GM18526 (cell line): ENCODE data around the gene HS1BP3.
A peak's percentile ranks its signal among the peaks of the same experiment; 100 is the strongest.

Source experiments
- POLR2A ChIP-seq: IDR thresholded peaks from 3 replicates; pipeline ENCODE4 v1.6.1; 2011; ENCODE audit not compliant: insufficient read length; ENCODE audit errors: extremely low read depth

Gene HS1BP3, protein sequence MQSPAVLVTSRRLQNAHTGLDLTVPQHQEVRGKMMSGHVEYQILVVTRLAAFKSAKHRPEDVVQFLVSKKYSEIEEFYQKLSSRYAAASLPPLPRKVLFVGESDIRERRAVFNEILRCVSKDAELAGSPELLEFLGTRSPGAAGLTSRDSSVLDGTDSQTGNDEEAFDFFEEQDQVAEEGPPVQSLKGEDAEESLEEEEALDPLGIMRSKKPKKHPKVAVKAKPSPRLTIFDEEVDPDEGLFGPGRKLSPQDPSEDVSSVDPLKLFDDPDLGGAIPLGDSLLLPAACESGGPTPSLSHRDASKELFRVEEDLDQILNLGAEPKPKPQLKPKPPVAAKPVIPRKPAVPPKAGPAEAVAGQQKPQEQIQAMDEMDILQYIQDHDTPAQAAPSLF

GRCh38 chr2:20650877-20651730 lies at the start of gene HS1BP3:
HS1BP3 (minus strand) TSS chr2:20651098; CDS start chr2:20651063, 35 bp downstream.
- TF ChIP-seq POLR2A, result peak; percentile 89

DNA sequence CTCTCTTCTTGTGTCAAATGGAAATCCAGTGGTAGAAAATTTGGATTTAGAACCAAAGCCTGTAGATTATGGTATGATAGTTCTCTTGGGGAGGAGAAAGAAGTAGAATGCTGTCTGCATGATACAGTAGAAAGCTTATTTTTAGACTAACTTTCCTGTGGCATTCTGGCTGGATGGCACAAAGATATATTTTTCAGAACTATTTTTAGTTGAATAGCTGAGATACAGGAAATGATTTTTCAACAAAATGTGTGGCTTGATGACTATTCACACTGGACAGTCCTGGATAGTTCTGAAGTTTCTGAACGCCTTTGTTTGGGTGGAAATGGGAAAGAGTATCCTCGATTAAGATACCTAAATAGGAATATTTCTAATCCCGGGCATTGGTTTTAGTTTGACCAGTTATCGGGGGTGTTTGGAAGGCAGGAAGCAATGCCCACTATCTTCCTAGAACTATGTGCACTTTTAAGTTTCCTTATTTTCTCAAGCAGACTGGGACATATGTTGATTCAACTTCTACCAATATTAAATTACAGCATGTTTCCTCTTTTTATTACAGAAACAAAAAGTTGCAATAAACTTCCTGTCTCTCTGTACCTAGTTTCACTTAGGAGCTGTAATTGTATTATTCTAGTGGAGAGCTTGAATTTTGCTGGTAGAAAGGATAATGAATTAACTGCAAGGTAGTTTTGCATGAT lies 48.2 kb upstream of the HS1BP3 start:
- TF ChIP-seq POLR2A, result no peak

GRCh38 chr2:20697322-20697934 lies 46.5 kb upstream of the HS1BP3 start:
- TF ChIP-seq POLR2A, result no peak

- TF ChIP-seq POLR2A, result no peak
Observed at GRCh38 chr2:20696366-20696765, 45.5 kb upstream of the HS1BP3 start.

- TF ChIP-seq POLR2A, result no peak
Observed at GRCh38 chr2:20693317-20693716, 42.4 kb upstream of the HS1BP3 start.

DNA sequence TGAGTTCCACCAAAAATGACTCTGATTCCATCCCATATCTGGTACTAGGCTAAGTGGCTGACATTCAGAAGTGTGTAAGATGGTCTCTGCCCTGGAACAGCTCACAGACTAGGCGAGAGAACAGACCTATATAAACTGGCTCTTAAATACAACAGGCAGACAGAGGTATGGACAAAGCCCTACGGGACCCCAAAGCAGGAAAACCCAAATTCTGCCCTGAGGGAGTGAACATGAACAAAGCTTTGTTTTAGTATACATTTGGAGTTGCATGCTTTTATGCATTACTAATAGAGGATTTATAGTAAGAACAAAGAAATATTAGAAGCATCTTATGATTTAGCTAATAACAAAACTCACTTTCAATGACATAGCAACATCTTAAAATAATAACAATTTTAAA lies 41.2 kb upstream of the HS1BP3 start:
- TF ChIP-seq POLR2A, result no peak

- TF ChIP-seq POLR2A, result no peak
Observed at GRCh38 chr2:20691076-20691734, 40.3 kb upstream of the HS1BP3 start.

GRCh38 chr2:20689428-20690264 lies 38.7 kb upstream of the HS1BP3 start:
- no peak for TF ChIP-seq POLR2A

GRCh38 chr2:20687260-20687832 lies 36.4 kb upstream of the HS1BP3 start:
- no peak for TF ChIP-seq POLR2A

- TF ChIP-seq POLR2A, result no peak
Observed at GRCh38 chr2:20684581-20685063, 33.7 kb upstream of the HS1BP3 start.

DNA sequence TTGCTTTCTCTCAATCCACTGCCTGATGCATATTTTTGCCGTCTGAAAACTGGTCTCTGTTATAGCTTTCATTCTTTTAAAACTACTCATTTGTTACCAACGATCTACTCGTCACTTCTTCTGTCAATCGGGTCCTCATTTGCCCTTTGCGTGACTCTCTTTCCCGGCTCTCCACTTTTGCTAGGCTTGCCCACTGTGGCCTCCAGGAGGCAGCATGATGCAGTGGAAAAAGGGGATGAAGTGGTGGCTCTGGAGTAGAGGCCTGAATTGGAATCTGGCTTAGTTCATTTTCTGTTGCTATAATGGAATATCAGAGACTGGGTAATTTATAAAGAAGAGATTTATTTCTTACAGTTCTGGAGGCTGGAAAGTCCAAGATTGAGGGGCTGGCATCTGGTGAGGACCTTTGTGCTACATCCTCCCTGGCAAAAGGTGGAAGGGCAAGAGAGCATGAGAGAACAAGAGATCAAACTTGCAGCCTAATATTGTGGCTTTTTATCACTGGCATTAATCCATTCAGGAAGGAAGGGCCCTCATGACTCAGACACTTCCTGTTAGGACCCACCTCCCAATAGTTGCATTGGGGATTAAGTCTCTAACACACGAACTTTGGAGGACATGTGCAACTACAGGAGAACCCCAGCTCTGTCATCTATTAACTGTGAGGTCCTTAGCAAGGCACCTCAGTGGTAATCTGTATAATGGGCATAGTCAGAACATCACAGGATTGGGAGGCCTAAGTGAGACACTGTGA lies 31.4 kb upstream of the HS1BP3 start:
- no peak for TF ChIP-seq POLR2A

- TF ChIP-seq POLR2A, result no peak
Observed at GRCh38 chr2:20680744-20681375, 30.0 kb upstream of the HS1BP3 start.
